Activated CD4-positive, CD25-positive, alpha-beta regulatory T cell treated with anti-CD3 and anti-CD28 coated beads, Interleukin-2, amount 50 U/mL, for 24 hours (primary cell): ENCODE data around the gene CDX2.

ENCODE experiments used
- ATAC-seq, 2 donors: fragments of 150-1000 bp; cut with Tn5 transposase; one replicate each; pipeline ENCODE4 v1.10.0; 2021; ENCODE audit warnings: mild to moderate bottlenecking in 1 of 2, moderate library complexity in 1 of 2

CDX2 gene

GRCh38 chr13:27915301-27916207 is 53.6 kb downstream of the CDX2 start:
- ATAC-seq: no peak

- ATAC-seq: no peak
These were observed 56.0 kb downstream of the CDX2 start for GRCh38 chr13:27913160-27913559.

GRCh38 chr13:27911521-27911920 is 57.6 kb downstream of the CDX2 start:
- ATAC-seq: no peak
